A673 (cell line): Measurements from ENCODE around the gene TPX2. TPM values are rescaled to one million over a fixed set of nuclear protein-coding genes. Genes with fewer than 3 reads are reported as not detected.
A peak's percentile ranks its signal among the peaks of the same experiment; 100 is the strongest.

Experiments used
- Bru-seq: library from RNA; stranded (reverse); fragments of 400-500 nt; gene quantifications from one replicate; lab custom pipeline; 2021; lab: Mats Ljungman, UMichigan
- BruChase-seq, 2 experiments: library from RNA; stranded (reverse); fragments of 400-500 nt; gene quantifications; one replicate each; lab custom pipeline; 2021; lab: Mats Ljungman, UMichigan
- BruUV-seq: library from RNA; stranded (reverse); fragments of 400-500 nt; replicated peaks from 2 replicates; lab custom pipeline; 2021; lab: Mats Ljungman, UMichigan
- CTCF ChIA-PET: fragments of 300-600 bp; sonication (Branson Sonifier 250); formaldehyde crosslinking; loops from one replicate; lab custom pipeline; 2022; ENCODE audit warnings: antibody characterized with exemption; lab: Charles Lee
- POLR2A ChIA-PET: fragments of 300-600 bp; sonication (Branson Sonifier 250); formaldehyde crosslinking; loops from one replicate; lab custom pipeline; 2022; ENCODE audit warnings: antibody characterized with exemption; ENCODE audit not compliant: low non-redundant PET; lab: Charles Lee
- DNase-seq: peaks from one replicate; pipeline ENCODE4 v3.0.0-alpha.2; 2015; ENCODE audit warnings: low spot score
- H3K27ac ChIP-seq: fragments of 200-600 bp; sonication (generic); 2 replicates; pipeline ENCODE4 v1.5.1; 2016; ENCODE audit warnings: mixed run types, low read depth, mild to moderate bottlenecking, mixed read lengths, antibody characterized with exemption, low read length; ENCODE audit not compliant: poor library complexity, severe bottlenecking
- H3K27me3 ChIP-seq: fragments of 200-600 bp; sonication (generic); replicated peaks from 2 replicates; pipeline ENCODE4 v1.6.1; 2017; ENCODE audit warnings: mixed run types, low read depth, mild to moderate bottlenecking, mixed read lengths, antibody characterized with exemption, low read length; ENCODE audit not compliant: insufficient read depth, poor library complexity
- H3K36me3 ChIP-seq: fragments of 200-600 bp; sonication (generic); 2 replicates; pipeline ENCODE4 v1.6.1; 2016; ENCODE audit warnings: mixed run types, mild to moderate bottlenecking, mixed read lengths, antibody characterized with exemption, low read length; ENCODE audit not compliant: insufficient read depth, poor library complexity, severe bottlenecking
- H3K4me1 ChIP-seq: fragments of 200-600 bp; sonication (generic); 2 replicates; pipeline ENCODE4 v1.6.1; 2017; ENCODE audit warnings: mixed run types, mild to moderate bottlenecking, mixed read lengths, antibody characterized with exemption, low read length; ENCODE audit not compliant: insufficient read depth, poor library complexity, severe bottlenecking
- H3K4me3 ChIP-seq: fragments of 200-600 bp; sonication (generic); 2 replicates; pipeline ENCODE4 v1.5.1; 2016; ENCODE audit warnings: low read depth, mixed run types, mild to moderate bottlenecking, mixed read lengths, low read length; ENCODE audit not compliant: poor library complexity, severe bottlenecking
- H3K9me3 ChIP-seq: fragments of 200-600 bp; sonication (generic); 2 replicates; pipeline ENCODE4 v1.6.1; 2016; ENCODE audit warnings: mixed run types, low read depth, mild to moderate bottlenecking, mixed read lengths, antibody characterized with exemption, low read length; ENCODE audit not compliant: poor library complexity, severe bottlenecking
- CTCF ChIP-seq: fragments of 300-800, 200-600 bp; sonication (generic); conservative IDR thresholded peaks from 2 replicates; pipeline ENCODE4 v1.5.1; 2017; ENCODE audit warnings: low read depth, mild to moderate bottlenecking, antibody characterized with exemption, low read length, moderate library complexity, mixed read lengths
- EZH2 ChIP-seq: fragments of 200-600 bp; sonication (generic); IDR thresholded peaks from 2 replicates; pipeline ENCODE4 v1.6.1; 2017; ENCODE audit warnings: borderline replicate concordance, low read depth, mild to moderate bottlenecking, mixed read lengths, antibody characterized with exemption, low read length; ENCODE audit not compliant: poor library complexity, severe bottlenecking
- intact Hi-C: fragments of 100-400 bp; cut with micrococcal nuclease; formaldehyde crosslinking; loops from one replicate; pipeline ENCODE4 v1.10.0; 2022; ENCODE audit not compliant: unreplicated experiment
- long read RNA-seq: library from polyadenylated mRNA; stranded (forward); transcript quantifications from one replicate; pipeline ENCODE4 v2.0.0, GENCODE V29; 2022
- total RNA-seq: library from RNA; stranded (reverse); gene quantifications from 2 replicates; pipeline ENCODE4 v1.2.3, GENCODE V29; 2021

The TPX2 gene
- total RNA-seq (187 and 189 TPM in 2 replicates), Bru-seq, nascent RNA (percentile 91 among the genes with signal in this experiment), BruChase-seq, experiment 1, labeled RNA remaining after a 2-hour chase (percentile 88 among the genes with signal in this experiment), BruChase-seq, experiment 2, labeled RNA remaining after a 6-hour chase (percentile 94 among the genes with signal in this experiment)
- long read RNA-seq, transcript TPX2-202 (19 exons, 3,605 nt): minor isoform, 13 of 623 reads
- long read RNA-seq, transcript TPX2-201 (18 exons, 3,497 nt): major isoform, 430 of 623 reads
- long read RNA-seq, partial matches to known transcripts: 44 of 623 reads
- long read RNA-seq, other reads (novel, unspliced or antisense): 136 of 623 reads

GRCh38 chr20:31738729-31739549 is at the start of gene TPX2:
TPX2 (plus strand) TSS chr20:31739290; CDS start chr20:31757477, 18,187 bp downstream.
- intact Hi-C loops: no loop called here
- BruUV-seq: TSS peak; percentile 98
- DNase-seq: peak; percentile 99
- peaks cover 16% of the 10 kb centered on the region for H3K36me3 ChIP-seq
- peak within 1 kb of the TSS; percentile 76 for H3K27ac ChIP-seq
- ChIA-PET CTCF (interaction anchor here (0.6 to 1.3 kb wide), 4 partner anchors 15 to 181 kb away, joined by 5 to 6 read pairs (median 6); no protein-coding TSS in a partner anchor), POLR2A (interaction anchor here (0.6 to 1.4 kb wide), 2 partner anchors 10 to 15 kb away, joined by 3 to 5 read pairs; no protein-coding TSS in a partner anchor)
- TF ChIP-seq EZH2 (no peak), CTCF (0 out of 2 replicates have a peak, but pooled peaks have one; percentile 29)
- H3K27me3 ChIP-seq: no peaks in the 10 kb centered on the region
- peak within 1 kb of the TSS; percentile 62 for H3K4me3 ChIP-seq
- H3K4me1 ChIP-seq: no peaks in the 10 kb centered on the region
- no peaks in the 10 kb centered on the region for H3K9me3 ChIP-seq

- H3K9me3 ChIP-seq: no peaks in the 10 kb centered on the region
- TF ChIP-seq CTCF (no peak), EZH2 (no peak)
- intact Hi-C loops: no loop called here
- peak overlapping the region; percentile 68 for H3K27ac ChIP-seq
- BruUV-seq: no TSS peak
- H3K36me3 ChIP-seq: peaks cover 7% of the 10 kb centered on the region
- peaks cover 55% of the 10 kb centered on the region for H3K4me1 ChIP-seq
- CTCF ChIA-PET: interaction anchor here (0.6 kb wide), 1 partner anchor 19 kb away, joined by 4 read pairs; no protein-coding TSS in a partner anchor
- DNase-seq: no peak
- POLR2A ChIA-PET: no interaction called here
- H3K27me3 ChIP-seq: no peaks in the 10 kb centered on the region
- H3K4me3 ChIP-seq: no peak overlapping the region
These were observed 48.9 kb upstream of the TPX2 start for GRCh38 chr20:31690124-31690666.

- CTCF ChIA-PET: interaction anchor here (0.8 to 2.0 kb wide), 2 partner anchors 30 to 32 kb away, joined by 4 to 8 read pairs; no protein-coding TSS in a partner anchor
- POLR2A ChIA-PET: no interaction called here
- H3K9me3 ChIP-seq: no peaks in the 10 kb centered on the region
- intact Hi-C loops: no loop called here
- no TSS peak for BruUV-seq
- no peaks in the 10 kb centered on the region for H3K27me3 ChIP-seq
- peaks cover 47% of the 10 kb centered on the region for H3K4me1 ChIP-seq
- no peak overlapping the region for H3K4me3 ChIP-seq
- TF ChIP-seq CTCF: no peak
- TF ChIP-seq EZH2: no peak
- peak overlapping the region; percentile 79 for H3K27ac ChIP-seq
- DNase-seq: peak; percentile 80
- peaks cover 7% of the 10 kb centered on the region for H3K36me3 ChIP-seq
These were observed 47.3 kb upstream of the TPX2 start for GRCh38 chr20:31691646-31692275.
